Pancreas (tissue), 10 donors: ENCODE data around the gene GRIK3. TPM values are rescaled to one million over a fixed set of nuclear protein-coding genes. Genes with fewer than 3 reads are reported as not detected.
"Not testable (repeated sequence)": the region's sequence is repeated elsewhere in the genome, so short reads cannot be mapped to it uniquely, and the experiment has no call there.

Source experiments
- ATAC-seq, 4 donors: fragments of 200-7000 bp; cut with Tn5 transposase; one replicate each; pipeline versions ENCODE4 v1.8.0 to v1.9.1; 2020; ENCODE audit warnings: mild to moderate bottlenecking in 4 of 4, moderate library complexity in 4 of 4
- DNase-seq, 6 donors: peaks; one replicate each; pipeline ENCODE4 v3.0.0-alpha.2; 2020
- FAIRE-seq: peaks from 2 replicates; lab custom pipeline; 2012; peaks lifted over from hg19 to GRCh38; lab: Jason Lieb, UNC
- H3K27ac ChIP-seq, 4 donors: fragments of 200-600 bp; sonication (generic); 1 replicate in 3 of 4; 2 replicates in 1 of 4; pipeline versions ENCODE4 v1.5.0 to v1.8.0; 2020
- H3K27me3 ChIP-seq, 4 donors: fragments of 200-600 bp; one replicate each; pipeline ENCODE4 v1.8.0; 2021
- H3K36me3 ChIP-seq, 3 donors: fragments of 200-600 bp; sonication (generic) in 1 of 3; one replicate each; pipeline versions ENCODE4 v1.5.0 to v1.8.0; 2020 to 2021
- H3K4me1 ChIP-seq, 3 donors: fragments of 200-600 bp; one replicate each; pipeline ENCODE4 v1.8.0; 2021
- H3K4me3 ChIP-seq, 4 donors: fragments of 200-600 bp; sonication (generic) in 2 of 4; one replicate each; pipeline versions ENCODE4 v1.5.0 to v1.8.0; 2020 to 2021
- H3K9me3 ChIP-seq, 4 donors: fragments of 200-600 bp; one replicate each; pipeline ENCODE4 v1.8.0; 2021
- CTCF ChIP-seq, 4 donors: fragments of 200-600 bp; sonication (generic) in 3 of 4; IDR thresholded peaks; one replicate each; pipeline versions ENCODE4 v1.5.0 to v1.8.0; 2021; ENCODE audit warnings: antibody characterized with exemption in 4 of 4
- WGBS, 2 donors: extraction: QIAGEN DNeasy Blood & Tissue Kit; methylation state at CpG; one replicate each; pipeline ENCODE4 v1.1.7; 2013; 5-methylcytosine and 5-hydroxymethylcytosine counted together
- intact Hi-C, 3 donors: fragments of 100-400 bp; cut with DNase I; formaldehyde crosslinking; loops; one replicate each; pipeline versions ENCODE4 v1.11.1 to v1.14.2; 2022
- polyA plus RNA-seq, 2 donors: library from polyadenylated mRNA; stranded (reverse); fragments of 200-250 nt; gene quantifications; one replicate each; pipeline ENCODE4 v1.2.3, GENCODE V29; 2013
- total RNA-seq, 6 donors: library from RNA; stranded (reverse); fragmentation: NEBNext Ultra II Directional in 4 of 6; extraction: Animal tissue kit (Norgen Biotek cat#: 25700) in 4 of 6; gene quantifications; one replicate each; pipeline versions ENCODE4 v1.2.1 to v1.2.4, GENCODE V29; 2021 to 2023
- donor health status: healthy with polysubstance abuse.
- donor health status: DM: no; HTN: no; CAD: no; lungs with moderate emphysema.
- donor health status: DM: no; HTN: no; CAD: no.
- donor health status: control.
- donor health status: control.
- donor health status: Bipolar disorder and iron deficiency.
- donor health status: DM: yes; HTN: yes; CAD: no.
- donor health status: DM: no; HTN: no; CAD: no.
- donor health status: DM: no; HTN: no; CAD: no.
- donor health status: DM: yes; HTN: yes; CAD: no.

Gene GRIK3
- total and polyA plus RNA-seq, 8 donors, result 0.08 to 0.47 (median 0.23) TPM

DNA sequence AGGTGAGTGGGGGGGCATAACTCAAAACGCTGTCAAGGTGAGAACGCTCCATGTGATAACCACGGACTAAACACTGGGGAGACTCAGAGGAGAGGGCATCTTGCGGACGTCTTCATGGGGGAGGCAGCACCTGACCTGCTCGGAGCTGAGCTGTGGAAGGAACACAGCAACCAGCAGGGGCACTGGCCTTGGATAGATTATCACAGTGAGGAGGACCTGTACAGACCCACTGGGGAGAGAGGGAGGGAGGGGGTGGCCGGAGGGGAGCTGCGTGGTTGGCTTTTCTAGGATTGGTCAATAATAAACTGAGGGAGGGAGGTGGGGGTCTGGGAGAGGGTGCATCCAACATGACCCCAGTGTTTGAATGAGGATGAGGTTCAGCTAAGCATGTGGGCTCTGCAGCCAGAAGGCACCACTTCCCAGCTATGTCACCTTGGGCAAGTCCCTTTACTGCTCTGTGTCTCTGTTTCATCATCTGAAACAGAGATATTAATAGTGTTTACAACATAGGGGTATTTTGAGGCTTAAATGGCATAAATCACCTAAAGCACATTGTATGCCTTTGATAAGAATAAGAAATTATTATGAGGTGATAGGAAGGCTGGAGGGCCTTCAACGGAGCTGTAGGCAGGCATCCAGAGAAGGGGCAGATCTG is 123.3 kb downstream of the GRIK3 start:
- Histone ChIP-seq H3K36me3 (no peaks in the 10 kb centered on the region), H3K9me3 (no peaks in the 10 kb centered on the region), H3K4me3 (no peak overlapping the region), H3K27me3 (no peaks in the 10 kb centered on the region), H3K4me1 (no peaks in the 10 kb centered on the region), H3K27ac (no peak overlapping the region)
- FAIRE-seq, result no peak
- WGBS, 2 donors, result 41 to 45% methylated on average over 9 of the region's 9 CpGs
- DNase-seq, result no peak
- no peak for ATAC-seq
- intact Hi-C loops, result no loop called here
- no peak for TF ChIP-seq CTCF (IDR thresholded peaks at IDR 0.05)

DNA sequence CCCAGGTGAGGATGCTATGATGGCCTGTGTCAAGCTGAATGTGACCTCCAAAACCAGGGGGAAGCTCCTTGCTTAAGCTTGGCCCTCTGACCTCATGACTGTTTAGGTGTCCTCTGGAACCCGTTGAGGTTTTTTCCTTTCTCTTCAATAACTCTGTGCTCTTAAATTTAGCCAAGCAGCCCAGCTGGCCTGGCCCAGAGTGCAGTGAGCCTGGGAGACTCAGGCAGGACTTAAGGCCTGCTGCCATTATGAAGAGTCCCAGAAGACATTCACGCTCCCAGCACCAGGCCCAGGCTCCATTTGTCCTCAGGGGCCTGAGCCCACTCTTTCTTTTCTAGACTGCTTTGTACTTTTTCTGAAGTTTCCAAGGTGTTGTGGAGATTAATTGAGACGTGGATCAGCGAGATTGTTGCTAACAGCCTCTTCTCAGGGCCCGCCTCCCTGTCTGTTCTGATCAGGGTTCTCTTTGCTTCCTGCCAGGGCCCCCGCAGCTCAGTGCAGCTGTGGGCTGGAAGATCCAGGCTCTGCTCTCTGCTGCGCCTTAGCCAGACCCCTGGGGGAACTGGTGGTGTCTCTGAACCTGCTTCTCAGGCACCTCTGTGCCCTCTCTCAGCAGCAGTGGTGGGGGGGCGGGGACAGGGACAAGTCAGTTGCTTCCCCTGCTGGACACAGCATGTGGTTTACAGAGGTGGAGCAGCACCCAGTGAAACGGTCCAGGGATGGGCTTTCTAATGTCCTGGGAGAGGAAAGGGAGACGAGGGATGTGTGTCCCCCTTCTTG is 124.2 kb downstream of the GRIK3 start:
- TF ChIP-seq CTCF (IDR thresholded peaks at IDR 0.05), result no peak
- H3K36me3 ChIP-seq, result no peaks in the 10 kb centered on the region
- ATAC-seq (no peak), FAIRE-seq (no peak), DNase-seq (no peak)
- H3K9me3 ChIP-seq, result no peaks in the 10 kb centered on the region
- 42 to 45% methylated on average over 10 of the region's 10 CpGs for WGBS, 2 donors
- no peak overlapping the region for H3K4me3 ChIP-seq
- intact Hi-C loops, result no loop called here
- H3K27ac ChIP-seq, result no peak overlapping the region
- no peaks in the 10 kb centered on the region for H3K4me1 ChIP-seq
- no peaks in the 10 kb centered on the region for H3K27me3 ChIP-seq

DNA sequence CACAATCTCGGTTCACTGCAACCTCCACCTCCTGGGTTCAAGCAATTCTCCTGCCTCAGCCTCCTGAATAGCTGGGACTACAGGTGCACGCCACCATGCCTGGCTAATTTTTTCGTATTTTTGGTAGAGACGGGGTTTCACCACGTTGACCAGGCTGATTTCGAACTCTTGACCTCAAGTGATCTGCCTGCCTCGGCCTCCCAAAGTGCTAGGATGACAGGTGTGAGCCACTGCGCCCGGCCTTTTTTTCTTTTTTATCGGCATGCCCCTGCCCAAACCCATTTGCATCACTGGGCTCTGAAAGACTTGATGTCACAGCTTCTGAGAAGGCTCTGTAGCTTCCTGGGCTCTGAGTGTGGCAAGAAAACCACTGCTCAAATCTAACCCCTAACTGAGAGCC is 125.0 kb downstream of the GRIK3 start:
- 67 to 80% methylated on average over 10 of the region's 10 CpGs for WGBS, 2 donors
- ATAC-seq, FAIRE-seq: not testable (repeated sequence)

GRCh38 chr1:36908096-36908495 is 126.2 kb downstream of the GRIK3 start:
- Histone ChIP-seq H3K27me3 (no peaks in the 10 kb centered on the region), H3K9me3 (no peaks in the 10 kb centered on the region), H3K4me1 (no peaks in the 10 kb centered on the region), H3K4me3 (no peak overlapping the region), H3K36me3 (no peaks in the 10 kb centered on the region), H3K27ac (no peak overlapping the region)
- DNase-seq (no peak), FAIRE-seq (no peak), ATAC-seq (no peak)
- no peak for TF ChIP-seq CTCF (IDR thresholded peaks at IDR 0.05)
- WGBS, 2 donors, result 48 to 56% methylated on average over 3 of the region's 3 CpGs
- intact Hi-C loops, result no loop called here

More for the DNA sequence above, 125.0 kb downstream of the GRIK3 start:
- H3K9me3 ChIP-seq, DNase-seq, H3K27me3 ChIP-seq, H3K27ac ChIP-seq, H3K36me3 ChIP-seq, H3K4me3 ChIP-seq, intact Hi-C loops, H3K4me1 ChIP-seq: not testable (repeated sequence)

DNA sequence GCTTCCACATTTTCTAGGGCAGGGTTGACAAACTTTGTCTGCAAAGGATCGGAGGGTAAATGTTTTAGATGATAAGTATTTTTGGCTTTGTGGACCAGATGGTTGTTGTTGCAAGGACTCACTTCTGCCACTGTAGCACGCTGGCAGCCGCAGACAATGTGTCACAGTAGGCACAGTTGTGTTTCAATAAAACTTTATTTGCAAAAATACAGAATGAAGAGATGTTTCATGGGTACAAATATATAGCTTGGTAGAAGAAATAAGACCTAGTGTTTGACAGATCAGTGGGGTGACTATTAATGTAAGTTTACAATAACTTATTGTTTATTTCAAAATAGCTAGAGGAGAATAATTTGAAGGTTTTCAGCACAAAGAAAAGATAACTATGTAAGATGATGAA is 127.8 kb downstream of the GRIK3 start:
- Histone ChIP-seq H3K9me3 (no peaks in the 10 kb centered on the region), H3K4me3 (no peak overlapping the region), H3K36me3 (no peaks in the 10 kb centered on the region), H3K4me1 (no peaks in the 10 kb centered on the region), H3K27me3 (no peaks in the 10 kb centered on the region), H3K27ac (no peak overlapping the region)
- intact Hi-C loops, result no loop called here
- no peak for DNase-seq
- 64 to 72% methylated on average over 3 of the region's 3 CpGs for WGBS, 2 donors
- no peak for ATAC-seq
- FAIRE-seq, result no peak
- TF ChIP-seq CTCF (IDR thresholded peaks at IDR 0.05), result no peak
